Breast epithelium (tissue), 3 donors: ENCODE measurements around the gene THSD4.

Source experiments
- POLR2A ChIP-seq: fragments of 450-650 bp; IDR thresholded peaks from one replicate; pipeline ENCODE4 v1.6.1; 2016; ENCODE audit warnings: antibody characterized with exemption, mild to moderate bottlenecking, moderate library complexity
- POLR2AphosphoS5 ChIP-seq, 3 donors: sonication (generic); formaldehyde crosslinking; IDR thresholded peaks; one replicate each; pipeline ENCODE4 v1.6.1; 2017; ENCODE audit warnings: antibody characterized with exemption in 3 of 3
- TF ChIP-seq, protein P1 (sequence below), 3 donors: fragments of 450-650 bp; IDR thresholded peaks; one replicate each; pipeline ENCODE4 v1.5.1; 2016 to 2017; ENCODE audit warnings: antibody characterized with exemption in 3 of 3, mild to moderate bottlenecking in 3 of 3, moderate library complexity in 3 of 3

GRCh38 chr15:71678191-71678590 lies 562.9 kb downstream of the THSD4 start:
- TF ChIP-seq, protein P1, sequence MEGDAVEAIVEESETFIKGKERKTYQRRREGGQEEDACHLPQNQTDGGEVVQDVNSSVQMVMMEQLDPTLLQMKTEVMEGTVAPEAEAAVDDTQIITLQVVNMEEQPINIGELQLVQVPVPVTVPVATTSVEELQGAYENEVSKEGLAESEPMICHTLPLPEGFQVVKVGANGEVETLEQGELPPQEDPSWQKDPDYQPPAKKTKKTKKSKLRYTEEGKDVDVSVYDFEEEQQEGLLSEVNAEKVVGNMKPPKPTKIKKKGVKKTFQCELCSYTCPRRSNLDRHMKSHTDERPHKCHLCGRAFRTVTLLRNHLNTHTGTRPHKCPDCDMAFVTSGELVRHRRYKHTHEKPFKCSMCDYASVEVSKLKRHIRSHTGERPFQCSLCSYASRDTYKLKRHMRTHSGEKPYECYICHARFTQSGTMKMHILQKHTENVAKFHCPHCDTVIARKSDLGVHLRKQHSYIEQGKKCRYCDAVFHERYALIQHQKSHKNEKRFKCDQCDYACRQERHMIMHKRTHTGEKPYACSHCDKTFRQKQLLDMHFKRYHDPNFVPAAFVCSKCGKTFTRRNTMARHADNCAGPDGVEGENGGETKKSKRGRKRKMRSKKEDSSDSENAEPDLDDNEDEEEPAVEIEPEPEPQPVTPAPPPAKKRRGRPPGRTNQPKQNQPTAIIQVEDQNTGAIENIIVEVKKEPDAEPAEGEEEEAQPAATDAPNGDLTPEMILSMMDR (IDR thresholded peaks at IDR 0.05): no peak
- TF ChIP-seq POLR2AphosphoS5 (IDR thresholded peaks at IDR 0.05) (no peak), POLR2A (no peak)
